ENCODE data around the gene GPR68.
A peak's percentile ranks its signal among the peaks of the same experiment; 100 is the strongest.
"Not testable (repeated sequence)": the region's sequence is repeated elsewhere in the genome, so short reads cannot be mapped to it uniquely, and the experiment has no call there.

Gene GPR68

GRCh38 chr14:91252871-91253794, 8.6 kb upstream of the GPR68 start:
- no peak for DNase-seq

GRCh38 chr14:91250912-91251311, 6.4 kb upstream of the GPR68 start:
- DNase-seq, result no peak

GRCh38 chr14:91249841-91250616, 5.5 kb upstream of the GPR68 start:
- DNase-seq, result peak; percentile 48

GRCh38 chr14:91246051-91246852, 1.7 kb upstream of the GPR68 start:
- no peak for DNase-seq

- not testable (repeated sequence) for DNase-seq
Observed at GRCh38 chr14:91245616-91246015, 1.1 kb upstream of the GPR68 start.

GRCh38 chr14:91245029-91245428, 525 bp upstream of the GPR68 start:
- no peak for DNase-seq

GRCh38 chr14:91243074-91243471, 1.4 kb downstream of the GPR68 start:
- no peak for DNase-seq

- no peak for DNase-seq
Observed at GRCh38 chr14:91242635-91243034, 1.9 kb downstream of the GPR68 start.

- no peak for DNase-seq
Observed at GRCh38 chr14:91241863-91242262, 2.6 kb downstream of the GPR68 start.

GRCh38 chr14:91238661-91239060, 5.8 kb downstream of the GPR68 start:
- DNase-seq, result no peak

GRCh38 chr14:91238085-91238484, 6.4 kb downstream of the GPR68 start:
- no peak for DNase-seq

GRCh38 chr14:91237219-91237618, 7.3 kb downstream of the GPR68 start:
- DNase-seq, result no peak

- DNase-seq, result no peak
Observed at GRCh38 chr14:91235841-91236240, 8.7 kb downstream of the GPR68 start.

- DNase-seq, result no peak
Observed at GRCh38 chr14:91234791-91235114, 9.8 kb downstream of the GPR68 start.

GRCh38 chr14:91233936-91234790, 10.3 kb downstream of the GPR68 start:
- no peak for DNase-seq

GRCh38 chr14:91232603-91233002, 11.9 kb downstream of the GPR68 start:
- DNase-seq, result no peak

- no peak for DNase-seq
Observed at GRCh38 chr14:91232052-91232451, 12.5 kb downstream of the GPR68 start.

- no peak for DNase-seq
Observed at GRCh38 chr14:91231446-91231845, 13.1 kb downstream of the GPR68 start.

- no peak for DNase-seq
Observed at GRCh38 chr14:91230397-91231035, 14.0 kb downstream of the GPR68 start.

GRCh38 chr14:91229743-91230200, 14.7 kb downstream of the GPR68 start:
- no peak for DNase-seq

GRCh38 chr14:91229005-91229382, 15.5 kb downstream of the GPR68 start:
- no peak for DNase-seq
